Fibroblast of skin of abdomen (primary cell): ENCODE results near the gene CCNY.
A peak's percentile ranks its signal among the peaks of the same experiment; 100 is the strongest.

Experiments
- DNase-seq: peaks from one replicate; pipeline ENCODE4 v3.0.0-alpha.2; 2013

Gene CCNY

DNA sequence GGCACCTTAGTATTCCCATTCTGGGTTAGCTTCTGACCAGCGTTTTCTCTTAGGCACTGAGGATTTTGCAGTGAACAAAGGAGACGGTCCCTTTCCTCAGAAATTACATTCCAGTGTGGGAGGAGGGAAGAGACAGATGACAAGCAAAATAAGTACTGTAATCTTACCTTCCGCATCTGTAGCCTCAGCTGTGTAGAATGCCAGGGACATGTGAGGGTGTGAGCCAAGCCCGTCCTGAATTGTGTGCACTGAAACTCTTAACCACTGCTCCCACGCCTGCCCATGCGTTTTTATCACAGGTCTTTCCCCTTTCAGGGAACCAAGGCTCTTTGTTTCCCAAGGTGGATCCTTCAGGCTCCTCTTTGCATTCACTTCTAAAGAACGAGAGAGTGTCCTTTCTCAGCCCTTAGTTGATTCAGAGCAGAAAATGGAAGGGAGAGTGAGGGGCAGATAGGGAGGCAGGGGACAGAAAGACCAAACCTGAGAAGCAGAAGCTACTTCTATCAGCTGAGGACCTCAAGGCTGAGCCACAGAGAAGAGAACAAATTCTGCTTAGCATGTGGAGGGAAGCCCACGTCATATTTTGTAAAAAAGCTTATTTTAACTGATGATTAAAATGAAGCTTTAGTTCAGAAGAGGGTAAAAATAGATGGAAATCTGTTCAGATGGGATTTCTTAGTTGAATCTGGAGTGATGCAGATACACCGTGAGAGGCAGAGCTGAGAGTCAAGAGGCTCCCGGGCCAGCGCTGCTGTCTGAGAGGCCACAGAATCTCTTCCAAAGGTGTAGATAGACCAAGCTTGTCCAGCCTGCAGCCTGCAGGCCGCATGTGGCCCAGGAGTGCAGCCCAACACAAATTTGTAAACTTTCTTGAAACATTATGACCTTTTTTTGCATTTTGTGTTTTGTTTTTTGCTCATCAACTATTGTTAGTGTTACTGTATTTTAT lies 122.5 kb downstream of the CCNY start:
- DNase-seq: no peak

DNA sequence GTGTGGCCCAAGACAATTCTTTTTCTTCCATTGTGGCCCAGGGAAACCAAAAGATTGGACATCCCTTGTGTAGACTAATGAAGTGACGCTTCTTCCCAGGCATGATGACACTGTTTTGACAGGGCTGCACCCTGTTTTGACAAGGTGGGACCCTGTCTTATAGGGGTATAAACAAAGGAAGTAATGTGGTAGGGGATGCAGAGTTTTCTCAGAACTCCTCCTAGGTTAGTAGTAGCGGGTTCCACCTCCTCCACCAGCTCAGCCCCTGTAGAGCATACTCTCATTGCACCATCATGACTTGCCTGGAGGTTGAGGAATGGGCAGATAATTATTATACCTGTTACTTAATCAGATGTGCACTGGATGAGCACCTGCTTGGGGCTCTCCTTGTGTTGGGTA lies 123.1 kb downstream of the CCNY start:
- DNase-seq: no peak

DNA sequence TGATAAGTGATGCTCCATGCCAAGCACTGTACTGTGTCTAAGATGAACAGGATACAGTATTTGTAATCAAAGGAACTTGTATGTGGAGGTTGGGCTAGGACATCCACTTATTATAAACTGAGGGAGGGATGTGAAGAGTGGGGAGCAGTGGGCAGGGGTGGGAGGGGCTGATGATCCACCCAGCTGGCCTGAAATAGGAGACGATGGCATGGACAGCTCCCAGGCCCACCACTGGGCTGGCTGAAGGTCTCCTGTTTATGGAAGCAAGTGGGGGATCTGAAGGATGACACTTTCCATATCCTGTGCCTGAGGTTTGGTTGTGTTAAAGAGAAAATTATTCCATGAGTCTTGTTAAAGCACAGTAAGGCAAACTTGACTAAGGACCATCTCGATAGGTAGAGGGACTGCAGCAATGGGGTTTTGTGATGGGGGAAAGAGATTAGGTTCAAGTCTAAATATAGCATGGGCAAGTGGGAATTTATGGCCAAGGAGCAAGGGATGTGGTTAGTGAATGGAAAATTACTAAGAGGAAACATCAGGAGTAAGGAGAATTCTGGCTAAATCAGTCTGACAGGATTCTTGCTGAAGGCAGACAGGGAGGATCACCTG lies 124.6 kb downstream of the CCNY start:
- peak; percentile 26 for DNase-seq

GRCh38 chr10:35462491-35462934 lies 126.2 kb downstream of the CCNY start:
- DNase-seq: no peak

DNA sequence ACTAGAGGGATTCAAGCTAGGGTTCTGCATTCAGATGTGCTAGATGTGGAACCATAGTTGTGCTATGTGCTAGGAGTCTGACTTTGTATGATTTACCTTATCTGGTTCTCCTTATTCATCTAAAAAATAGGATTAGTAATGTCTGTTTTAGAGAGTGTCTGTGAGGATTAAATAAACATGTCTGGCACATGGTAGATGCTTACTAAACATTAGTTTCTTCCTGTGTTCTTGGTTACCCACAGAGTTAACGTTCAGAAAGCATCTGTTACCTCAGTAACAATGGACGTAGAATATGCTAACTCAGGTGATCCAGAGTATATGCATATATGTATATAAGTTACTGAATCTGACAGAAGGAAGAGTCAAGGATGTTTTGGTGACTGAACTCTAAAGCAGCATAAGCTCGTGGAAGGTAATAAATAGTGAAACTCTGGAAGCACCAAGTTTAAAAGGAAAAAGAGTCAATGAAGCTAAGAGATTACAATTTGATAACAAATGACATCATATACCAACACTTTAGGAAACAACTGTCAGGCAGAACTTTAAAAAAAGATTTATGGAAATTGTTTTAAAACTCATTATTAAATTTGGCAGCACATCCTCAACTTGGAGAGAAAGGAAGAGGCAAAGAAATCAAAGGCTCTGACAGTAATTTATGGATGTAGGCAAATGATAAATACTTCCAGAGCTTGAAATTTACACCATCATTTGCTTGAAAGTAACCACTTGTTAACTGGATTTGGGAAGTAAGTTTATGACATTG lies 127.0 kb downstream of the CCNY start:
- no peak for DNase-seq

DNA sequence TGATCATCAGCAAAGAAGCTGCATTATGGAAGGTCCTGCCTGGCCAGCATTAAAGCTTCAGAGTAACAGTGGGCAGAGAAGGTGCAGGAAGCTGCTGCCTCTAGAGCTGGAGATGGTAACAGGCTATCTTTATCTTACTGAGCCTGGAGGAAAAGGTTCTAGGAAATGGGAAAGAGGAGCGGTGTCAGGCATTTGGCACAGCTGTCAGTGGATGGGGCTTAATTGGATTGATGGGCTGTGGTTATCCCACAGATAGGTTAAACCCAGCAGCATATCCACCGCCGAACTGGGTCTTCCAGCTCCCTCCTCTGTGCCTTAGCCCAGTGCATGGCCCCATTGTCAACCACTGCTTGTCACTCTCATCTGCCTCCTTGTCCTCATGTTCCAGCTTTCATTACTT lies 127.6 kb downstream of the CCNY start:
- DNase-seq: no peak

DNA sequence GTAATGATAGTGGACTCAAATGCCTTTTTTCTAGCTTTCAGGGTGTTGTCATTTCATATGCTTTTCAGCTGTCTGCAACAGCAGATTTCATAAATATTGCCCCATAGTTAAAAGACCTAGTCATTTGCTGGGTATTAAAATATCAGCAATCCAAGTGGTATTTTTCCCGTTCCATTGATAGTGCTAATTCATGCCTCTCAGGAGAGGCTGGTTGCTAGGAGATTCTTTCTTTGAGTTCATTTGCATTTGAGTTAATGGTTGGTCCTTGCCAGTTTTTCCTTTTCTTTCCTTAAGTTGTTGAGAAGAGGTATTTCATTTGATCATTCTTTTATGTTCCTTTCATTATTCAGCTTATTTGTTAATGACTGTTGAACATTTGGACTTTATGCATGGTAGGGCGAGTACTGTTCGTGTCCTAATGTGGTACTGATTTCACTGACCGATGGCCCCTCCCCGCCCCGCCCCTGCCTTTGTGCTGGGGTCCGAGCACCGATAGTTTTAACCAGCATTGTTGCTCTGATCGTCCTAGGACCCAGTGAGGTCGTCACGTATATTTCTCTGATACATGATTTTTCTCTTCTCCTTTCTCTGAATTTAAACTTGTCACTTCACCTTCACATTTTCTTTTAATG lies 128.6 kb downstream of the CCNY start:
- peak; percentile 47 for DNase-seq

DNA sequence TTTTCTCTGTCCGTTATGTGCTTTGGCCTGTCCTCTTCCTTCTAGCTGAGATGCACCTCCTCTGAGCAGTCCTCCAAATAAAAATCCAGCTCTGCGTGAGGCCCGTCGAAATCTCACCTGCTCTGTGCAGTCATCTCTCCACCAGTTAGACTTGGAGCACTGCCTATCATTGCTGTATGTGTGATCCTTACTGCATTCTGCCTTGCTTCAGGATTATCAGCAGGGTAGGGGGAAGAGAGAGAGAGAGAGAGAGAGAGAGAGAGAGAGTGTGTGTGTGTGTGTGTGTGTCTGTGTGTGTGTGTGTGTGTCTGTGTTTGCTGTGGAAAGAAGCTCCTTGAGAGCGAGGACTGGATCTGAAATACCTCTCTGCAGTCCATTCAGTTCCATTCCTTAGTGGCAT lies 129.4 kb downstream of the CCNY start:
- DNase-seq: no peak

GRCh38 chr10:35466170-35466569 lies 129.9 kb downstream of the CCNY start:
- DNase-seq: no peak

DNA sequence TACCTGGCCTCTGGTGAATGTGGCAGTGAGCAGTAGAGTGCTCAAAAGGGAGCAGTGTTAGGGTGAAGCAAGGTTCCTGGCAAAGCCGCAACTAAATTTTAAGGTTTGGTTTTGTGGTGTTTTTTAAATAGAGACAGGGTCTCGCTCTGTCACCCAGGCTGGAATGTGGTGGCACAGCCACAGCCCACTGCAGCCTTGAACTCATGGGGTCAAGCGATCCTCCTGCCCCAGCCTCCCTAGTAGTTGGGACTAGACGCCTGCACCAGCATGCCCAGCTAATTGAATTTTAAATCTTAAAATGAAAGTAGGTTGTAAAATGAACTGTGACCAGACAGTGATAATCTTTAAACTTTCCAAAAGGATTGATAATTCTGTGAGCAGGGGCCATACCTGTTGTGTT lies 130.4 kb downstream of the CCNY start:
- no peak for DNase-seq

- no peak for DNase-seq
Measured at GRCh38 chr10:35467186-35467585, 130.9 kb downstream of the CCNY start.

DNA sequence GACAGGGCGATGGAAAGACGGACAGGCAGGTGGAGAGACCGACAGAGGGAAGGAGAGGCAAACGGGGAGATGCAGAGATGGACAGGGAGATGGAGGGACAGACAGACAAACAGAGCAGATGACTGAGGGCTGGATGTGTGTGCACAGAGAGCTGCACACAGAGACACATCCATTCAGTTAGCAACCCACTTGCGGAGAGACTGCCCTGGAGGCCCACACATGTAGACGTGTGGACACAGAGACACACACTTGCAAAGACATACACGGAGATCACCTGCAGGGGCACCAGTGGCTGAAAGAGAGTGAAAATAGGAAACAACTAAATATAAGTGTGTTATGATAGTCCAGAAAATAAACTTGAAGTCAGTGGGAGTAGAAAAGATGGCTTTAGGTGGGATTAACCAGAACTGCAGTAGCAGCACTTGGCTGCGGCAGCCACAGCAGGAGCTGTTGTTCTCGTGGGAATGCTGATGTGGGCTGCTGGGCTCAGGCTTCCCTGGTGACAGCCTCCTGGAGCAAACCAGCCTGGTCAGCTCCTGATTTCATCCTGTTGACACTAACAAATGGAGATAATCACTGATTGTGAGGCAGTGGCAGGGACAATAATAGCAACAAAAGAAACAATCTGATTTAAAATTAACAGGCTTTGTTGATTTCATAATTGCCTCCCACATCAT lies 134.1 kb downstream of the CCNY start:
- no peak for DNase-seq

- no peak for DNase-seq
Measured at GRCh38 chr10:35470925-35471315, 134.6 kb downstream of the CCNY start.

DNA sequence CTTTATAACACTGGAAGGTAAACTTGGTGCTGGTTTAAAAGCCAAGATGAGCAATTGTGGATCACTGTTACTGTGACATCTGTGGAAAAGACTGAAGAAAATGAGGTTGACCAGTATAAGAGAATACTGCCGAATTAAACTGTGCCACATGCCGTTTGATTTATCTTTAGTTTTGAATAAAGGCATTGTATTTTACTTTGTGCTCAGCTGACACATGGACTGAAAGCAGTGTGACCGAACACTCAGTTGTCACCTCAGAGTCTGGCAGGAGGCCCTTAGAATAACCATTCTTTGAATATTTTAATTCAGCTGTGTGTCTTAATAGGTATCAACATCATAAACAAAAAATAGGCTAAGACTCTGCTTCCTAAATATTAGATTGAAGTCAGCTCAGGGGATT lies 135.1 kb downstream of the CCNY start:
- no peak for DNase-seq

- DNase-seq: no peak
Measured at GRCh38 chr10:35480142-35480541, 143.8 kb downstream of the CCNY start.

- no peak for DNase-seq
Measured at GRCh38 chr10:35481413-35481812, 145.1 kb downstream of the CCNY start.

DNA sequence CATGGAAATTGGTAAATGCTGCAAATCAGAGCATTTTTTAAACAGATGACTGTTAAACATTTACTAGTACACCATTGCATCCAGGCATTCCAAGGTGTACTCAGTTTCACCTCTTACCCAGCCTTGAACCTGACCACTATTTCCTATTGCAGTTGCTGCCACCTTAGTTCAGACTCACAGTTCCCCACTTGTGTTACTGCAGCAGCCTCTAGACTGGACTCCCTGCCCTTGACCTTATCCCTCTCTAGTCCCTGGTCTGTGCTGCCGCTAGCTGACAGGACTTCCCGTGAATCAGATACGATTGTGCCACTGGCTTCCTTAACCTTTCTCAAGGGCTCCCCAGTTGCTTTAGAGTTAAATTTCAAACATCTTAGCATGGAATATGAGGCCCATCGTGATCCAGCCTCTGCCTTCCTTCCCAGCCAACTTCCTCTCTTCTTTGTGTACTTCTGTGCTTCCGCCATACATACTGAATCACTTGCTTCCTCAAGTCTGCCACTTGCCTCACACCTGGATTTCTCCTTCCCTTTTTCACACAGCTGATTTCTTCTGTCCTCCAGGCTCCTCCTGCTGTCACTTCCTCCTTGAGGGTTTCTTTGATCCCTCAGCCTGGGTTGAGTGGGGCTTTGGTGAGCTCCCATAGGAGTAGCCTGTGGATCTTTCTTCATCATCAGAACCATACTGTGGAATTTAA lies 150.1 kb downstream of the CCNY start:
- DNase-seq: no peak

- DNase-seq: peak; percentile 21
Measured at GRCh38 chr10:35487336-35488034, 151.2 kb downstream of the CCNY start.

- DNase-seq: no peak
Measured at GRCh38 chr10:35488228-35488627, 151.9 kb downstream of the CCNY start.

- no peak for DNase-seq
Measured at GRCh38 chr10:35492386-35493195, 156.3 kb downstream of the CCNY start.
